AG04450 (cell line): Measurements from ENCODE around the gene ATP13A3. TPM values are rescaled to one million over a fixed set of nuclear protein-coding genes. Genes with fewer than 3 reads are reported as not detected.

ENCODE experiments used
- CTCF ChIA-PET: fragments of 300-600, 350-600 bp; formaldehyde crosslinking; extraction: SDS; loops from one replicate; lab custom pipeline; 2022; ENCODE audit warnings: antibody characterized with exemption, inconsistent platforms; lab: Charles Lee
- POLR2A ChIA-PET: fragments of 350-600 bp; formaldehyde crosslinking; extraction: SDS; loops from one replicate; lab custom pipeline; 2021; ENCODE audit warnings: antibody characterized with exemption, inconsistent platforms; lab: Yijun Ruan, JAX
- DNase-seq: peaks from one replicate; pipeline ENCODE4 v3.0.0-alpha.2; 2011; ENCODE audit warnings: low read depth, low spot score
- H3K27ac ChIP-seq: one replicate; pipeline ENCODE4 v1.5.1; 2012; ENCODE audit warnings: low read depth, low read length, control low read depth
- H3K27me3 ChIP-seq: one replicate; pipeline ENCODE4 v1.6.0; 2012; ENCODE audit warnings: low read length; ENCODE audit not compliant: control insufficient read depth, insufficient read depth
- H3K4me3 ChIP-seq: 2 replicates; pipeline ENCODE4 v1.5.1; 2011; ENCODE audit warnings: mild to moderate bottlenecking, low read depth, low read length, control low read depth
- H3K9me3 ChIP-seq: 2 replicates; pipeline ENCODE4 v1.5.1; 2012; ENCODE audit warnings: low read length; ENCODE audit not compliant: control insufficient read depth, insufficient read depth
- polyA plus RNA-seq: library from polyadenylated mRNA; depleted of rRNA; stranded (reverse); fragments of >200 nt; gene quantifications from 2 replicates; pipeline ENCODE4 v1.2.3, GENCODE V29; 2011
- TF ChIP-seq, protein P1 (sequence below): IDR thresholded peaks from 2 replicates; pipeline ENCODE4 v1.5.1; 2011; ENCODE audit warnings: low read depth, low read length, control low read depth, inconsistent platforms

Gene ATP13A3
- polyA plus RNA-seq, 1 experiment: 132 TPM

- Histone ChIP-seq H3K4me3 (no peak overlapping the region), H3K27ac (no peak overlapping the region), H3K27me3 (peaks cover 14% of the 10 kb centered on the region), H3K9me3 (no peaks in the 10 kb centered on the region)
- ChIA-PET CTCF (interaction anchor here (0.6 to 6.7 kb wide), 5 partner anchors 56 to 681 kb away, joined by 3 to 69 read pairs (median 6); no protein-coding TSS in a partner anchor), POLR2A (interaction anchor here (0.6 kb wide), 1 partner anchor 60 kb away, joined by 4 read pairs; no protein-coding TSS in a partner anchor)
- DNase-seq: no peak
- TF ChIP-seq, protein P1, sequence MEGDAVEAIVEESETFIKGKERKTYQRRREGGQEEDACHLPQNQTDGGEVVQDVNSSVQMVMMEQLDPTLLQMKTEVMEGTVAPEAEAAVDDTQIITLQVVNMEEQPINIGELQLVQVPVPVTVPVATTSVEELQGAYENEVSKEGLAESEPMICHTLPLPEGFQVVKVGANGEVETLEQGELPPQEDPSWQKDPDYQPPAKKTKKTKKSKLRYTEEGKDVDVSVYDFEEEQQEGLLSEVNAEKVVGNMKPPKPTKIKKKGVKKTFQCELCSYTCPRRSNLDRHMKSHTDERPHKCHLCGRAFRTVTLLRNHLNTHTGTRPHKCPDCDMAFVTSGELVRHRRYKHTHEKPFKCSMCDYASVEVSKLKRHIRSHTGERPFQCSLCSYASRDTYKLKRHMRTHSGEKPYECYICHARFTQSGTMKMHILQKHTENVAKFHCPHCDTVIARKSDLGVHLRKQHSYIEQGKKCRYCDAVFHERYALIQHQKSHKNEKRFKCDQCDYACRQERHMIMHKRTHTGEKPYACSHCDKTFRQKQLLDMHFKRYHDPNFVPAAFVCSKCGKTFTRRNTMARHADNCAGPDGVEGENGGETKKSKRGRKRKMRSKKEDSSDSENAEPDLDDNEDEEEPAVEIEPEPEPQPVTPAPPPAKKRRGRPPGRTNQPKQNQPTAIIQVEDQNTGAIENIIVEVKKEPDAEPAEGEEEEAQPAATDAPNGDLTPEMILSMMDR: no peak
Observed at GRCh38 chr3:194399874-194400411, 86.9 kb downstream of the ATP13A3 start.

GRCh38 chr3:194399166-194399565 lies 87.6 kb downstream of the ATP13A3 start, which contains the start of gene GP5:
Gene GP5, minus strand, starts transcription at chr3:194399266. Its CDS starts 984 bp downstream, at chr3:194398282.
- Histone ChIP-seq H3K27me3 (peaks cover 16% of the 10 kb centered on the region), H3K4me3 (peak within 1 kb of the TSS; percentile 32), H3K9me3 (no peaks in the 10 kb centered on the region), H3K27ac (no peak within 1 kb of the TSS)
- no peak for DNase-seq
- POLR2A ChIA-PET: no interaction called here
- TF ChIP-seq, protein P1: no peak
- CTCF ChIA-PET: interaction anchor here (0.6 to 6.7 kb wide), 6 partner anchors 8 to 680 kb away, joined by 3 to 69 read pairs (median 6); no protein-coding TSS in a partner anchor

GRCh38 chr3:194397757-194398312 lies 89.0 kb downstream of the ATP13A3 start:
- Histone ChIP-seq H3K4me3 (peak overlapping the region; percentile 32), H3K9me3 (no peaks in the 10 kb centered on the region), H3K27ac (no peak overlapping the region), H3K27me3 (peaks cover 20% of the 10 kb centered on the region)
- no peak for DNase-seq
- TF ChIP-seq, protein P1: no peak
- ChIA-PET CTCF (interaction anchor here (0.6 to 6.7 kb wide), 5 partner anchors 10 to 769 kb away, joined by 3 to 69 read pairs (median 7); no protein-coding TSS in a partner anchor), POLR2A (interaction anchor here (0.6 kb wide), 2 partner anchors 8 to 15 kb away, joined by 3 read pairs; no protein-coding TSS in a partner anchor)

- no peak for DNase-seq
- CTCF ChIA-PET: interaction anchor here (0.5 to 6.7 kb wide), 8 partner anchors 9 to 616 kb away, joined by 3 to 69 read pairs (median 8); no protein-coding TSS in a partner anchor
Observed at GRCh38 chr3:194396859-194397756, 89.7 kb downstream of the ATP13A3 start.

More at GRCh38 chr3:194396859-194397756, 89.7 kb downstream of the ATP13A3 start:
- Histone ChIP-seq H3K4me3 (no peak overlapping the region), H3K27ac (no peak overlapping the region), H3K9me3 (no peaks in the 10 kb centered on the region), H3K27me3 (peaks cover 23% of the 10 kb centered on the region)
- TF ChIP-seq, protein P1: no peak
- POLR2A ChIA-PET: no interaction called here
